Mucosa of stomach (tissue), 1 donor: ENCODE results near the gene AJAP1.

Experiments used
- H3K27me3 ChIP-seq: one replicate; pipeline ENCODE4 v1.7.0; 2013; ENCODE audit warnings: mild to moderate bottlenecking, low read length; ENCODE audit not compliant: control insufficient read depth, insufficient read depth
- H3K36me3 ChIP-seq: one replicate; pipeline ENCODE4 v1.7.0; 2013; ENCODE audit warnings: low read length; ENCODE audit not compliant: control insufficient read depth, insufficient read depth
- H3K4me1 ChIP-seq: one replicate; pipeline ENCODE4 v1.7.0; 2013; ENCODE audit warnings: mild to moderate bottlenecking, low read length; ENCODE audit not compliant: control insufficient read depth, insufficient read depth
- H3K4me3 ChIP-seq: one replicate; pipeline ENCODE4 v1.7.0; 2013; ENCODE audit warnings: low read length
- H3K9ac ChIP-seq: one replicate; pipeline ENCODE4 v1.7.0; 2013; ENCODE audit warnings: mild to moderate bottlenecking, low read length, moderate library complexity
- H3K9me3 ChIP-seq: one replicate; pipeline ENCODE4 v1.7.0; 2013; ENCODE audit warnings: mild to moderate bottlenecking, low read length, moderate library complexity; ENCODE audit not compliant: control insufficient read depth
- donor health status: Pancreatic carcinoma.

Gene AJAP1

DNA sequence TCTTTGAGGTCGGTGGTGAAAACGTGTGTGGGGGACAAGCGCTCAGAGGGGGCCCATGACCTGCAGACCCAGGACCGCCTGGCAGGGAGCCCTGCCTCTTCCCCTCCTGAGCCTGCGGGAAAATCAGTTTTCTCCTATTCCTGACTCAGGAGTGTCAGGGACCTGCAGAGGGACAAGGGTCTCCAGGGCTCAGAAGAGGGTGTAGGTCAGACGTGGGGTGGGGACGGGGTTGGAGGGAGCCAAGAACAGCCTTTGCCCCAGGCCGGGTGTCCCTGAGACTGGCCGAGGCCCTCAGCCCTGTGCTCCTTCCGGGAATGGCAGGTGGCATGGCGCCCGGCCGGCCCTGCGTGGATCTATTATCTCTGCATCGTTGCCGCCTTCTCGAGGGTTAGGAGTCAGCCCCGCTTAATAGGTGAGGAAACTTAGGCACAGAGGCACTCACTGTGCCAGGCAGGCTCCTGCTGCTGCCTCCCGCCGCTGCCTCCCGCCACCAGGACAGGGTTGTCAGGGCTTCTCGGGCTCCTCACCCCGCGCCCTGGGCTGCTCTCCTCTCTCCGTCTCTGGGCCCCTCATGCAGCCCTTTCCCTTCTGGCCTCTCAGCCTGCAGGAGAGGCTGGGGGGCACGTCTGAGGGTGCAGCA, 37.5 kb downstream of the AJAP1 start:
- Histone ChIP-seq H3K4me1 (no peaks in the 10 kb centered on the region), H3K9me3 (no peaks in the 10 kb centered on the region), H3K4me3 (no peak overlapping the region), H3K9ac (no peak overlapping the region), H3K36me3 (no peaks in the 10 kb centered on the region), H3K27me3 (no peaks in the 10 kb centered on the region)

DNA sequence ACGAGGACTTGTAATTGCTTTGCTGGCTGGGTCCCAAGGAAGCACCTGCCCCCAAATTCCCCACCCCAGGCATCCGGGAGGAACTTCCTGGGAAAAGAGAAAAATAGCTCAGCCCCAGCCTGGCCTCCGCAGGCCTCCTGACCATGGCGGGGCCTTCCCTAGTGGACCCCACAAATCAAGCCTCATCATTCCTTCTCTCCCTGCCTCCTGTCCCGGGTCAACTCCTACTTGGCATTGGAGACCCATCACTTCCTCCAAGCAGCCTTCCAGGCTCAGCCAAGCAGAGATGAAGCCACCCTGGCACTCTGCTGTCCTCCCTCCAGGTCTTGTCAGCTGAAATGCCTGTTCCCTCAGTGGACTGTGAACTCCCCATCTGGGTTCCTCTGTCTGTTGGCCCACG, 38.0 kb downstream of the AJAP1 start:
- no peaks in the 10 kb centered on the region for H3K4me1 ChIP-seq
- peaks cover under 1% of the 10 kb centered on the region for H3K27me3 ChIP-seq
- no peaks in the 10 kb centered on the region for H3K9me3 ChIP-seq
- no peaks in the 10 kb centered on the region for H3K36me3 ChIP-seq
- no peak overlapping the region for H3K4me3 ChIP-seq
- H3K9ac ChIP-seq: no peak overlapping the region

DNA sequence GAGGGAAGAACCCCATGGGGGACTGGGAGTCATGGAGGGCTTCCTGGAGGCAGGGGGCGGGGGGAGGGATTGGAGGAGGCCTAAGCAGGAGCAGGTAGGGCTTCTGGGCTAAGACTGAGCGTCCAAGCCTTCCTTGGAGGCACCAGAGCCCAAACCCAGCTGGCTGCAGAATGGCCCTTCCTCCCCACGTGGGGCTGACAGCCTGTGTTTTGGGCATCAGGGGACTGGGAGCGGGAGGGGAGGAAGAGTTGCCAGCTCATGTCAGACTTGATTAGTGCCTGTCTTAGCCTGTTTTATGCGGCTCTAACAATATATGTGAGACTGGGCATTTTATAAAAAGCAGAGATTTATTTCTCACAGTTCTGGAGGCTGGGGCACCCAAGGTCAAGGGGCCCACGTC, 38.9 kb downstream of the AJAP1 start:
- Histone ChIP-seq H3K27me3 (peaks cover 2% of the 10 kb centered on the region), H3K9ac (no peak overlapping the region), H3K36me3 (no peaks in the 10 kb centered on the region), H3K4me1 (no peaks in the 10 kb centered on the region), H3K4me3 (no peak overlapping the region), H3K9me3 (no peaks in the 10 kb centered on the region)

DNA sequence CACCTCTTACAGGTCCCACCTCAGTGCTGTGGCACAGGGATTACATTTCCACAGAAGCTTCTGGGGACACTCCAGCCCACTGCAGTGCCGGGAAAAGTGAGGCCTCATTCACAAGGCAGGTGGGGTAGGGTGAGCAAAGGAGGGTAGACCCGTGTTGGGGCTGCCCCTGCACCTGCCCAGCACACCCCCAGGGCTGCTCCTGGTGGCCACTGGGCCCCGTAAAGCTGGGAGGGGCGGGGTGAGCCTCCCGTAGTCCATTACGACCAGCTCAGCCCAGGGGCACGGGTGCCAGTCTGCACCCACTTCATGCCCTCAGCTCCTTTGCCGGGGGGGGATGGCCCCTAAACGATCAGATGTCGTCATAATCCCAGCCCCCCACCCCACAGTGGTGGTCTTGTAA, 39.5 kb downstream of the AJAP1 start:
- H3K9me3 ChIP-seq: no peaks in the 10 kb centered on the region
- no peak overlapping the region for H3K9ac ChIP-seq
- H3K4me3 ChIP-seq: no peak overlapping the region
- peaks cover 2% of the 10 kb centered on the region for H3K27me3 ChIP-seq
- H3K36me3 ChIP-seq: no peaks in the 10 kb centered on the region
- H3K4me1 ChIP-seq: no peaks in the 10 kb centered on the region

DNA sequence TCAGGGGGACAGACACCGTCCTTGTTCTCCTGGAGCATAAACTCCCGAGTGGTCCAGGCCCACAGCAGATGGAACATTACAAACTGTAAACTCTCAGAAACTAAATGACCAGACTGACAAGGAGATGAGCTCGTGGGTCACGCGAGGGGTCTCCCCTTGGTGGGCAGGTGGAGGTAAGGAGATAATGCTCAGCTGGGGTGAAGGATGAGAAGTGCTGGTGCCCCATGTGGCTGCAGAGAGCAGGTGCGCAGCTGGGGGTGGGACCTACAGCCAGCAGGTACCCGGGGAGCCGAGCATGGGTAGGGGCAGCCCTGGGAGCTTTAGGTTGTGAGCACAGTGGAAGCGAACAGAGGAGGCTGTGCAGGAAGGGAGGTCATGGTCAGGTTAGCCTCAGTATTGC, 40.1 kb downstream of the AJAP1 start:
- Histone ChIP-seq H3K4me1 (no peaks in the 10 kb centered on the region), H3K9me3 (no peaks in the 10 kb centered on the region), H3K4me3 (no peak overlapping the region), H3K27me3 (peaks cover 2% of the 10 kb centered on the region), H3K9ac (no peak overlapping the region), H3K36me3 (no peaks in the 10 kb centered on the region)

DNA sequence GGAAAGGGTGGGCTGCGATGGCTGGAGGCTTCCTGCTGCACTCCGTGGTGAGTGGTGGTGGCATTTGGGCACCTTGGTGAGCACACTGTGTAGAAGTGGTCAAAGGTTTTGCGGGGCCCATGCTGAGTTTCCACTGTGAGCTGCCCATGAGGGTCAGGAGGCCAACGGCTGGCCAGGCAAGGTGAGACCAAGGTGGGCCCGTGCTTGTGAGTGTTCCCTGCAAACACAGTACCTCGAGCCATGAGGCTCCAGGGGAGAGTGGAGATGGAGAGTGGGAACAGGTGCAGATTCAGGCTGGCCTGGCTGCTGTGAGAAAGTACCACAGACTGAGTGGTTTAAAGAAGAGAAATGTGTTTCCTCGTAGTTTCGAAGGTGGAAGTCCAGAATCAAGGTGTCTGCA, 40.8 kb downstream of the AJAP1 start:
- Histone ChIP-seq H3K27me3 (peaks cover 2% of the 10 kb centered on the region), H3K4me3 (no peak overlapping the region), H3K4me1 (no peaks in the 10 kb centered on the region), H3K9ac (no peak overlapping the region), H3K9me3 (no peaks in the 10 kb centered on the region), H3K36me3 (no peaks in the 10 kb centered on the region)

DNA sequence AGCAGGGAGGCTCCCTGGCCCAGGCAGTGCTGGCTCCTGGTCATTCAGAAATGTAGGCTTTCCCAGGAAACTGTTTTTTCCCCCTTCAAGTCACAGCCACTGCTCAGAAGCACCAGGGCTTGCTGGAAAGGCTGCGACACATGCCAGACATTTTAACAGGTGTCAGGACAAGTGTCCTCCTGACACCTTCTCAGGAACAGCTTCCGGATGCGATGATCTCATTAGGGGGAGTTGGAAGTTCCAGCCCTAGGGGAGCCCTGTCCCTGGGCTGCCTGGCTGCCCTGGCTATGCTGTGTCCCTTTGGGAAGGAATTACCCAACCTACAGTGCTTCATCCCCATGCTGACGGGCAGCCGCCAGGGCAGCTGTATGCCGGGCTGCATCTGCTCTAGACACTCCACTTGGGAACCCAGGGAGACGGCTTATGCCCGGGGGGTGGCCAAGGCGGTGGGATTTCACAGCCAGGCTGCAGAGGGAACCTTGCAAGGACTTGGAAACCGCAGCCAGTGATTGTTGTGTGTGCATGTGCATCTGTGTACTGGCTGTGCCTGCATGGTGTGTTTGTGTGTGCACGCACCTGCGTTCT, 41.8 kb downstream of the AJAP1 start:
- no peaks in the 10 kb centered on the region for H3K4me1 ChIP-seq
- H3K27me3 ChIP-seq: peaks cover 2% of the 10 kb centered on the region
- H3K9me3 ChIP-seq: no peaks in the 10 kb centered on the region
- no peaks in the 10 kb centered on the region for H3K36me3 ChIP-seq
- H3K9ac ChIP-seq: no peak overlapping the region
- H3K4me3 ChIP-seq: no peak overlapping the region

DNA sequence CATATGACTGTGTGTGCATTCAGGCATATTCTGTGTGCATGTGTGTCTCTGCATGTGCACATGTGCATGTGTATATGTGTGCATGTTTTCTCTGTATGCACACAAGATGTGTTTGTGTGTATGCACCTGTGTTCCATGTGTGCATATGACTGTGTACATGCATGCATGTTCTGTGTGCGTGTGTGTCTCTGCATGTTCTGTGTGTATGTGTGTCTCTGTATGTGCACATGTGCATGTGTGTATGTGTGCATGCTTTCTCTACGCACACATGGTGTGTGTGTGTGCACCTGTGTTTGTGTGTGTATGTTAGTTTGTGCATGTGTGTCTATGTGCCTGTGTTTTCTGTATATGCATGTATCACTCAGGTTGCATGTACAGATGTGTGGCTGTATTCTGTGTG, 42.3 kb downstream of the AJAP1 start:
- Histone ChIP-seq H3K36me3 (no peaks in the 10 kb centered on the region), H3K9me3 (no peaks in the 10 kb centered on the region), H3K27me3 (peaks cover 2% of the 10 kb centered on the region), H3K9ac (no peak overlapping the region), H3K4me3 (no peak overlapping the region), H3K4me1 (no peaks in the 10 kb centered on the region)

DNA sequence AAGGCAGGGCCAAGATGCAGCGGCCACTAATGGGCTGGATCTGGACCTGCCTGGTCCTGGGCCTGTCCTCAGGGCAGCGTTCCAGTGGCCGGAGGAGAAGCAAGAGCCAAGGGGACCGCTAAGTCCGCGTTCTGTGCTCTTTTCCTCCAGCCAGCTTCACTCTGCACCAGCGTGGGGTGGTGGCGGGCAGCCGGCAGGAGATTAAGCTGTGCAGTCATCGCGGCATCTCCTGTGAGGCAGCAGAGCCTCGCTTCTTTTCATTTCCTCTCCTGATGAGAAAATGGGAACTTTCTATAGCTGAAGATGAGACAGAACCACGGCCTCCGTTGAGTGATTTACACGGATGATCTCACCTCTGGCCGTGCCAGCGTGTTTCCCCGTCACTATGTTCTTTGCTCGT, 43.4 kb downstream of the AJAP1 start:
- Histone ChIP-seq H3K9me3 (no peaks in the 10 kb centered on the region), H3K36me3 (no peaks in the 10 kb centered on the region), H3K4me1 (no peaks in the 10 kb centered on the region), H3K27me3 (peaks cover 2% of the 10 kb centered on the region), H3K4me3 (no peak overlapping the region), H3K9ac (no peak overlapping the region)

DNA sequence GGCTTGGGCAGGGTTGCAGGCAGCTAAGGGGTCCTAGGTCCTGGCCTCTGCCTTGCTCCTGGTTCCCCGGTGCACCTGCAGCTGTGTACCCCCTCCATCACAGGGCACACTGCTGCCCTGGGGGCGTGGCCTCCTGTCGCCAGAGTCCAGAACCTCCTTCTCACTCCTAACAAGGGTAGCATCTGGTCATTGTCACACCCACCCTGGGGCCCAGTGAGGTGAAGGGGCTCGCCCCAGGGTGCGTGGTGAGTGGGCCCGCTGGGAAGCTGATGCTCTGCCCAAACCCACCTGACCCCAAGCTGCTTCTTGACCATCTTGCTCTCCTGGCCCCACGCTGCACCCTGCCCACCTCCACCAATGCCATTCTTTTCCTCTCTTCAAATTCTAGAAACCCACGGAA, 44.5 kb downstream of the AJAP1 start:
- no peaks in the 10 kb centered on the region for H3K4me1 ChIP-seq
- no peaks in the 10 kb centered on the region for H3K9me3 ChIP-seq
- no peaks in the 10 kb centered on the region for H3K36me3 ChIP-seq
- peaks cover 2% of the 10 kb centered on the region for H3K27me3 ChIP-seq
- H3K4me3 ChIP-seq: no peak overlapping the region
- H3K9ac ChIP-seq: no peak overlapping the region

DNA sequence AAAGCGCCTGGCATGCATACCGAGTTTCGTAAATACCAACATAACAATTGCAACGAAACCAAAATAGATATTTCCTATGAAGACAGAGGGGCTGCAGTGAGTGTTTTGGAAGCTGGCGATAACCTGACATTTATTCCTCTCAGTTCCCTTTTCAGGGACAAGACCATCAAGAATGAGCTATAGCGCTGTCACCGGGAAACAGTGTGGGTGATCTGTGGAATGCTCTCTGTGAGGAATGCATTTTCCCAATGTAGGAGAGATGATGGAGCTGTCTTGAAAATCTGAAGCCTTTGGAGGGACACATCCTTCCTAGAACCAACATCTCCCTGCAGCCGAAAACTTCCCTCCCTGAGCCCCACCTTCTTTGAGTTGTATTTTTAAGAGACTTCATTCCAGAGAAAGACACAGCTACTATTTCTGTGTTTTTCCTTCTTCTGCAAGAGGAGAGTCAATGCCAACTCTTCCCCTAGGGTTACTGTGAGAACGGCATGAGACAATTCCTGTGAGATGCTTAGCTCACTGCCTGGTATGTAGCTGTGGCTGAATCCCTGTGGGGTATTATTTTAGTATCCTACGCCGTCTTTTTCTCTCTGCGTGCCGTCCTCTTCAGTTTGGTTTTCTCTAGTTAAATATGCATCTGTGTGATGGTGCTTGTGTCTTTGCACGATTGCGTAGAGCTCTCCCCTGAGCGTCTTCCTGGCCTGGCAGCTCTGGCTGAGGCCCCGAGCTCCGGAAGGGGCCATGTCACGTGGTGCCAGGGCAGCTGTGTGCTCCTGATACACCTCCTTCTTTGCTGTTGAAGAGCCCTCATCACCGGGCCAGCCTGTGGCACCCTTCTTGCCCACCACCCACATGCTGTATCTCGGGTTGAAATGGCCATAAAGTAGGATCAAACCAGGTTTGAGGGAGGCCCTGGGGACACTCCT, 45.2 kb downstream of the AJAP1 start:
- Histone ChIP-seq H3K4me1 (no peaks in the 10 kb centered on the region), H3K27me3 (peaks cover 2% of the 10 kb centered on the region), H3K9me3 (no peaks in the 10 kb centered on the region), H3K4me3 (no peak overlapping the region), H3K9ac (no peak overlapping the region), H3K36me3 (no peaks in the 10 kb centered on the region)

DNA sequence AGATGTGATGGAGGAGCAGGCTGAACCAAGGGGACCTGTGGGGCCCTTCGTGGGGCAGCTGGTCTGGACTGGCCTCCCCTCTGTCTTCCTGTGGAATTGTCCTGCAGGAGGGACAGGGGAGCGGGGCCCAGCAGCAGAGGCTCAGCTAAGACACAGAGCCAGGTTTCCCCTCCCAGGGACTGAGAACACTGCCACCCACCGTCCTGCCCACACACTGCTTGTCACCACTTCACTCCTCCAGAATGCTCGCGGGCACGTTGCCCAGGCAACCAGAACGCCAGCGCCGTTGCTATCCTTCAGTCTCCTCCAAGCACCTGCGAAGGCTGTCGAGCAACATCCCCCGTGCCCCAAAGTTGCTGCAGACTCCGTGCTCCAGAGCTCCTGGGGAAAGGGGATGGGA, 46.4 kb downstream of the AJAP1 start:
- Histone ChIP-seq H3K4me3 (no peak overlapping the region), H3K36me3 (no peaks in the 10 kb centered on the region), H3K4me1 (no peaks in the 10 kb centered on the region), H3K9ac (no peak overlapping the region), H3K9me3 (no peaks in the 10 kb centered on the region), H3K27me3 (peaks cover 2% of the 10 kb centered on the region)
